ENCODE measurements around the gene FYN.

The FYN gene

GRCh38 chr6:111725446-111726112, 147.7 kb downstream of the FYN start:
- DNase-seq (ENCODE audit: low read depth in 2 of 2), result no peak

GRCh38 chr6:111724505-111724904, 148.7 kb downstream of the FYN start:
- DNase-seq (ENCODE audit: low read depth in 2 of 2), result no peak

GRCh38 chr6:111724039-111724438, 149.2 kb downstream of the FYN start:
- no peak for DNase-seq (ENCODE audit: low read depth in 2 of 2)

GRCh38 chr6:111723412-111723970, 149.8 kb downstream of the FYN start:
- DNase-seq (ENCODE audit: low read depth in 2 of 2), result no peak

- no peak for DNase-seq (ENCODE audit: low read depth in 2 of 2)
These were observed 151.0 kb downstream of the FYN start for GRCh38 chr6:111722179-111722731.

- DNase-seq (ENCODE audit: low read depth in 2 of 2), result peak; percentile 40 to 44
These were observed 151.5 kb downstream of the FYN start for GRCh38 chr6:111721753-111722154.

GRCh38 chr6:111720931-111721496, 152.2 kb downstream of the FYN start:
- no peak for DNase-seq (ENCODE audit: low read depth in 2 of 2)

GRCh38 chr6:111718990-111719389, 154.3 kb downstream of the FYN start:
- no peak for DNase-seq (ENCODE audit: low read depth in 2 of 2)

GRCh38 chr6:111718326-111718725, 154.9 kb downstream of the FYN start:
- DNase-seq (ENCODE audit: low read depth in 2 of 2), result no peak

- DNase-seq (ENCODE audit: low read depth in 2 of 2), result no peak
These were observed 155.6 kb downstream of the FYN start for GRCh38 chr6:111717621-111718020.

- no peak for DNase-seq (ENCODE audit: low read depth in 2 of 2)
These were observed 156.9 kb downstream of the FYN start for GRCh38 chr6:111716325-111716724.

GRCh38 chr6:111715321-111715720, 157.9 kb downstream of the FYN start:
- DNase-seq (ENCODE audit: low read depth in 2 of 2), result no peak

- no peak for DNase-seq (ENCODE audit: low read depth in 2 of 2)
These were observed 158.6 kb downstream of the FYN start for GRCh38 chr6:111714416-111715270.

- DNase-seq (ENCODE audit: low read depth in 2 of 2), result no peak
These were observed 159.4 kb downstream of the FYN start for GRCh38 chr6:111713811-111714210.

- no peak for DNase-seq (ENCODE audit: low read depth in 2 of 2)
These were observed 160.0 kb downstream of the FYN start for GRCh38 chr6:111713236-111713635.

- DNase-seq (ENCODE audit: low read depth in 2 of 2), result no peak
These were observed 161.1 kb downstream of the FYN start for GRCh38 chr6:111711984-111712752.

GRCh38 chr6:111711476-111711875, 161.8 kb downstream of the FYN start:
- peak in 1 of 2 donors; percentile 15 for DNase-seq (ENCODE audit: low read depth in 2 of 2)

- DNase-seq (ENCODE audit: low read depth in 2 of 2), result no peak
These were observed 162.3 kb downstream of the FYN start for GRCh38 chr6:111710911-111711310.

- no peak for DNase-seq (ENCODE audit: low read depth in 2 of 2)
These were observed 162.8 kb downstream of the FYN start for GRCh38 chr6:111710439-111710838.

- DNase-seq (ENCODE audit: low read depth in 2 of 2), result peak; percentile 37 to 42
These were observed 163.4 kb downstream of the FYN start for GRCh38 chr6:111709615-111710398.

GRCh38 chr6:111709201-111709600, 164.1 kb downstream of the FYN start:
- DNase-seq (ENCODE audit: low read depth in 2 of 2), result no peak

Measured in stimulated activated CD4-positive, alpha-beta T cell treated with anti-CD3 and anti-CD28 coated beads, Interleukin-4, amount 100 ng/mL, for 48 hours (primary cell).